HCT116 (cell line): ENCODE data around the gene SPOCD1. TPM values are rescaled to one million over a fixed set of nuclear protein-coding genes. Genes with fewer than 3 reads are reported as not detected.

Experiments used
- ATAC-seq: fragments of 200-7000 bp; cut with Tn5 transposase; 2 replicates; pipeline ENCODE4 v1.9.1; 2020; ENCODE audit warnings: mild to moderate bottlenecking, moderate library complexity
- BruUV-seq: library from RNA; stranded (reverse); fragments of 400-500 nt; replicated peaks from 2 replicates; lab custom pipeline; 2021; lab: Mats Ljungman, UMichigan
- CTCF ChIA-PET: fragments of 300-600 bp; sonication (Branson Sonifier 250); formaldehyde crosslinking; loops from one replicate; lab custom pipeline; 2021; ENCODE audit warnings: antibody characterized with exemption; lab: Charles Lee
- POLR2A ChIA-PET: fragments of 300-600, 350-600 bp; sonication (Branson Sonifier 250); formaldehyde crosslinking; loops from one replicate; lab custom pipeline; 2021; ENCODE audit warnings: antibody characterized with exemption; lab: Charles Lee
- RAD21 ChIA-PET, 2 experiments: fragments of 300-600 bp; sonication (Branson Sonifier 250); formaldehyde crosslinking; loops; one replicate each; lab custom pipeline; 2023; ENCODE audit warnings: low total read pairs in 2 of 2; ENCODE audit not compliant: uncharacterized antibody in 2 of 2, unreplicated experiment in 2 of 2, low non-redundant PET in 1 of 2; lab: Charles Lee
- DNase-seq: peaks from one replicate; pipeline ENCODE4 v3.0.0-alpha.2; 2010; ENCODE audit warnings: low read depth, low spot score
- H2AFZ ChIP-seq: fragments of 200-600 bp; shearing (Covaris generic), sonication (generic); 2 replicates; pipeline ENCODE4 v1.6.1; 2017; ENCODE audit warnings: low read depth, mixed run types, mixed read lengths, antibody characterized with exemption, low read length; ENCODE audit not compliant: poor library complexity, severe bottlenecking
- H3K27ac ChIP-seq: 2 replicates; pipeline ENCODE4 v1.5.1; 2012; ENCODE audit warnings: low read depth, low read length
- H3K27me3 ChIP-seq: fragments of 200-600 bp; sonication (generic); 2 replicates; pipeline ENCODE4 v1.6.1; 2016; ENCODE audit warnings: mixed run types, low read length, mixed read lengths; ENCODE audit not compliant: insufficient read depth
- H3K36me3 ChIP-seq, 2 experiments: fragments of 200-500 bp in 1 of 2; fragments of 200-600 bp in 1 of 2; sonication (Bioruptor generic) in 1 of 2; sonication (generic) in 1 of 2; 2 replicates each; pipeline versions ENCODE4 v1.5.1 to v1.6.1; 2014 to 2016; ENCODE audit warnings: low read length in 2 of 2, inconsistent platforms in 1 of 2, mixed read lengths in 1 of 2, mixed run types in 1 of 2; ENCODE audit not compliant: insufficient read depth in 2 of 2, control insufficient read depth in 1 of 2
- H3K4me1 ChIP-seq, 2 experiments: fragments of 200-600 bp in 1 of 2; sonication (generic) in 1 of 2; 2 replicates each; pipeline versions ENCODE4 v1.5.1 to v1.6.1; 2012 to 2017; ENCODE audit warnings: low read length in 2 of 2, inconsistent platforms in 1 of 2, mild to moderate bottlenecking in 1 of 2, mixed read lengths in 1 of 2, mixed run types in 1 of 2, moderate library complexity in 1 of 2; ENCODE audit not compliant: insufficient read depth in 2 of 2, control insufficient read depth in 1 of 2
- H3K4me2 ChIP-seq: fragments of 200-600 bp; sonication (generic); 2 replicates; pipeline ENCODE4 v1.6.1; 2017; ENCODE audit warnings: mixed run types, low read length, mixed read lengths
- H3K4me3 ChIP-seq, 2 experiments: fragments of 200-600 bp in 1 of 2; sonication (generic) in 1 of 2; replicated peaks in 1 of 2; 2 replicates each; pipeline ENCODE4 v1.5.1; 2011 to 2016; ENCODE audit warnings: low read length in 2 of 2, control low read depth in 1 of 2, low read depth in 1 of 2, mild to moderate bottlenecking in 1 of 2, mixed read lengths in 1 of 2, mixed run types in 1 of 2
- H3K79me2 ChIP-seq: fragments of 200-600 bp; sonication (generic); 2 replicates; pipeline ENCODE4 v1.6.1; 2017; ENCODE audit warnings: mild to moderate bottlenecking, mixed run types, low read length, moderate library complexity, mixed read lengths; ENCODE audit not compliant: insufficient read depth
- H3K9ac ChIP-seq: fragments of 200-600 bp; sonication (generic); 2 replicates; pipeline ENCODE4 v1.6.1; 2016; ENCODE audit warnings: low read length, mixed read lengths
- H3K9me2 ChIP-seq: fragments of 200-600 bp; sonication (generic), shearing (Covaris generic); 2 replicates; pipeline ENCODE4 v1.6.1; 2017; ENCODE audit warnings: mixed run types, mild to moderate bottlenecking, moderate library complexity; ENCODE audit not compliant: insufficient read depth
- H3K9me3 ChIP-seq, 2 experiments: fragments of 200-500 bp in 1 of 2; fragments of 200-600 bp in 1 of 2; sonication (Bioruptor generic) in 1 of 2; sonication (generic) in 1 of 2; 2 replicates each; pipeline ENCODE4 v1.6.1; 2014 to 2017; ENCODE audit warnings: low read length in 2 of 2, mixed read lengths in 2 of 2, inconsistent platforms in 1 of 2, low read depth in 1 of 2, mild to moderate bottlenecking in 1 of 2, mixed run types in 1 of 2, moderate library complexity in 1 of 2; ENCODE audit not compliant: control insufficient read depth in 1 of 2, insufficient read depth in 1 of 2
- H4K20me1 ChIP-seq: fragments of 200-600 bp; sonication (generic), shearing (Covaris generic); 2 replicates; pipeline ENCODE4 v1.6.1; 2017; ENCODE audit warnings: mixed run types, mild to moderate bottlenecking, moderate library complexity; ENCODE audit not compliant: insufficient read depth
- EGR1 ChIP-seq: IDR thresholded peaks from 2 replicates; pipeline ENCODE4 v1.6.1; 2012; ENCODE audit warnings: low read depth
- EZH2 ChIP-seq: fragments of 200-600 bp; sonication (generic); IDR thresholded peaks from 2 replicates; pipeline ENCODE4 v1.6.1; 2017; ENCODE audit warnings: antibody characterized with exemption, mixed run types
- EZH2phosphoT487 ChIP-seq: fragments of 200-600 bp; IDR thresholded peaks from 2 replicates; pipeline ENCODE4 v1.6.1; 2018; ENCODE audit warnings: antibody characterized with exemption, borderline replicate concordance
- JUND ChIP-seq: IDR thresholded peaks from 2 replicates; pipeline ENCODE4 v1.6.1; 2012
- ZFX ChIP-seq: fragments of 450-650 bp; IDR thresholded peaks from 2 replicates; pipeline ENCODE4 v1.6.1; 2017
- intact Hi-C: fragments of 100-400 bp; cut with micrococcal nuclease; formaldehyde crosslinking; loops from 2 replicates; pipeline ENCODE4 v1.10.0; 2022
- total RNA-seq: library from RNA; stranded (reverse); gene quantifications from one replicate; pipeline ENCODE4 v1.2.1, GENCODE V29; 2021; ENCODE audit not compliant: unreplicated experiment
- TF ChIP-seq, protein P1 (sequence below): IDR thresholded peaks from 2 replicates; pipeline ENCODE4 v1.6.1; 2012
- TF ChIP-seq, protein P2 (sequence below): IDR thresholded peaks from 2 replicates; pipeline ENCODE4 v1.6.1; 2012; ENCODE audit warnings: low read depth

SPOCD1 gene
- total RNA-seq, 1 experiment from 2014 or later = 5.0 TPM

DNA sequence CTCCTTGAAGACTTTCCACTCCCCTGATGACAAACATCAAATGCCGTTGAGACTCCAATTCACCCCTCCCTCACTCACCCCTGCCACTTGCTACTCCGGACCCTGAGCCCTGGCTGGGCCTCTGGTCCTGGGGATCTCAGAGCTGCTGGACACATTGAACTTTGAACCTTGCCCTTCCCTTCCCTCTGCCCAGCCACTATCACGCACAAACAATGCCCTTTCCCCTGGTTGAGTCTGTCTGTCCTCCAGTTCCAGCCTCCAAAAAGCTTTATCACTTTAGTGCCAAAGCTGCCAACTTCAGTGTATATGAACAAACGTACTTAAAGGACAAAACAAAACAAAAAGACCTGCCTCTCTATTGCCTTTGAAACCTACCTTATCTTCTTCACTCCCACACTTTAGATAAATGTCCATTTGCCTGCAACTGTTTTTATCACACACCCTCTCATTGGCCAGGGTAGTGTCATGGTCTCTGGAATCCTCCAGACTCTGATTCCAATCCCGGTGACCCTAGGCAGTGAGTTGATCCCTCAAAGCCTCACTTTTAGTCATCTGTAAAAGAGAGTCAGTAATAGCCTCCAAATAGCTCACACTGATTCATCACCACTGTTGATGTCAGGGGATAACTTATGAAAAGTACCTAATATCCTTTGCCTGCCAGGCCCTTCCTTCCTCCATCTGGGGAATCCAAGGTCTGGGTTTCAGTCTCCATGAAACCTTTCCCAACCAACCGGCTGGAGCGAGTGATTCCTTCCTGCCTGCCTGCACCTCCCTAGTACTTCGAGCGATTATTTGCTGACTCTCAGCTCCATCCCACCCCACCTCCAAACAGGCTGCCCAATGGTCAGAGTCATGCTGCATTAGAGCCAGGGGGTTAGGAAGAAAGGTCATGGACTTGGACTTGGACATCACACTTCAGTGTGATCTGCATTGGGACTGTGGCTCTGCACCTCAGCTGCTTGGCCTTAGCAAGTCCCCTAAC lies 15.9 kb upstream of the SPOCD1 start:
- TF ChIP-seq, protein P1, sequence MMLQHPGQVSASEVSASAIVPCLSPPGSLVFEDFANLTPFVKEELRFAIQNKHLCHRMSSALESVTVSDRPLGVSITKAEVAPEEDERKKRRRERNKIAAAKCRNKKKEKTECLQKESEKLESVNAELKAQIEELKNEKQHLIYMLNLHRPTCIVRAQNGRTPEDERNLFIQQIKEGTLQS = no peak
- TF ChIP-seq, protein P2, sequence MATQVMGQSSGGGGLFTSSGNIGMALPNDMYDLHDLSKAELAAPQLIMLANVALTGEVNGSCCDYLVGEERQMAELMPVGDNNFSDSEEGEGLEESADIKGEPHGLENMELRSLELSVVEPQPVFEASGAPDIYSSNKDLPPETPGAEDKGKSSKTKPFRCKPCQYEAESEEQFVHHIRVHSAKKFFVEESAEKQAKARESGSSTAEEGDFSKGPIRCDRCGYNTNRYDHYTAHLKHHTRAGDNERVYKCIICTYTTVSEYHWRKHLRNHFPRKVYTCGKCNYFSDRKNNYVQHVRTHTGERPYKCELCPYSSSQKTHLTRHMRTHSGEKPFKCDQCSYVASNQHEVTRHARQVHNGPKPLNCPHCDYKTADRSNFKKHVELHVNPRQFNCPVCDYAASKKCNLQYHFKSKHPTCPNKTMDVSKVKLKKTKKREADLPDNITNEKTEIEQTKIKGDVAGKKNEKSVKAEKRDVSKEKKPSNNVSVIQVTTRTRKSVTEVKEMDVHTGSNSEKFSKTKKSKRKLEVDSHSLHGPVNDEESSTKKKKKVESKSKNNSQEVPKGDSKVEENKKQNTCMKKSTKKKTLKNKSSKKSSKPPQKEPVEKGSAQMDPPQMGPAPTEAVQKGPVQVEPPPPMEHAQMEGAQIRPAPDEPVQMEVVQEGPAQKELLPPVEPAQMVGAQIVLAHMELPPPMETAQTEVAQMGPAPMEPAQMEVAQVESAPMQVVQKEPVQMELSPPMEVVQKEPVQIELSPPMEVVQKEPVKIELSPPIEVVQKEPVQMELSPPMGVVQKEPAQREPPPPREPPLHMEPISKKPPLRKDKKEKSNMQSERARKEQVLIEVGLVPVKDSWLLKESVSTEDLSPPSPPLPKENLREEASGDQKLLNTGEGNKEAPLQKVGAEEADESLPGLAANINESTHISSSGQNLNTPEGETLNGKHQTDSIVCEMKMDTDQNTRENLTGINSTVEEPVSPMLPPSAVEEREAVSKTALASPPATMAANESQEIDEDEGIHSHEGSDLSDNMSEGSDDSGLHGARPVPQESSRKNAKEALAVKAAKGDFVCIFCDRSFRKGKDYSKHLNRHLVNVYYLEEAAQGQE = no peak
- TF ChIP-seq JUND (no peak), ZFX (no peak), EZH2 (no peak), EZH2phosphoT487 (no peak), EGR1 (no peak)
- H3K4me3 ChIP-seq = no peak overlapping the region
- CTCF ChIA-PET = interaction anchor here (1.2 to 1.9 kb wide), 2 partner anchors 14 to 16 kb away, joined by 3 to 4 read pairs; partner anchors contain the start of gene SPOCD1
- no peaks in the 10 kb centered on the region for H3K9me3 ChIP-seq
- no peaks in the 10 kb centered on the region for H3K36me3 ChIP-seq
- H3K79me2 ChIP-seq = no peaks in the 10 kb centered on the region
- H4K20me1 ChIP-seq = no peaks in the 10 kb centered on the region
- intact Hi-C loops = no loop called here
- H3K9ac ChIP-seq = no peak overlapping the region
- H3K27me3 ChIP-seq = no peaks in the 10 kb centered on the region
- no TSS peak for BruUV-seq
- no peak for DNase-seq
- ATAC-seq = no peak
- H3K9me2 ChIP-seq = no peaks in the 10 kb centered on the region
- H3K4me1 ChIP-seq = no peaks in the 10 kb centered on the region
- H3K4me2 ChIP-seq = no peak overlapping the region
- H3K27ac ChIP-seq = no peak overlapping the region
- RAD21 ChIA-PET = no interaction called here
- POLR2A ChIA-PET = no interaction called here
- H2AFZ ChIP-seq = no peak overlapping the region
